Neural progenitor cell (in vitro differentiated cells): ENCODE measurements around the gene LEFTY1. TPM values are rescaled to one million over a fixed set of nuclear protein-coding genes. Genes with fewer than 3 reads are reported as not detected.
"Not testable (repeated sequence)": the region's sequence is repeated elsewhere in the genome, so short reads cannot be mapped to it uniquely, and the experiment has no call there.

Experiments
- DNase-seq: peaks from one replicate; pipeline ENCODE4 v3.0.0-alpha.2; 2016; ENCODE audit warnings: low spot score
- H2AFZ ChIP-seq: fragments of 200-600 bp; sonication (generic); replicated peaks from 2 replicates; pipeline ENCODE4 v1.6.1; 2016; ENCODE audit warnings: antibody characterized with exemption
- H3F3A ChIP-seq: fragments of 200-600 bp; sonication (generic); 2 replicates; pipeline ENCODE4 v1.6.1; 2016; ENCODE audit warnings: antibody characterized with exemption, low read depth
- H3K27ac ChIP-seq: fragments of 200-600 bp; sonication (generic); 2 replicates; pipeline ENCODE4 v1.5.1; 2016; ENCODE audit warnings: mild to moderate bottlenecking
- H3K27me3 ChIP-seq: fragments of 200-600 bp; sonication (generic); 2 replicates; pipeline ENCODE4 v1.6.1; 2016; ENCODE audit warnings: mild to moderate bottlenecking, moderate library complexity
- H3K36me3 ChIP-seq: fragments of 200-600 bp; sonication (generic); 2 replicates; pipeline ENCODE4 v1.5.1; 2016
- H3K4me1 ChIP-seq: fragments of 200-600 bp; sonication (generic); 2 replicates; pipeline ENCODE4 v1.6.1; 2016; ENCODE audit warnings: mixed run types
- H3K4me2 ChIP-seq: fragments of 200-600 bp; sonication (generic); 2 replicates; pipeline ENCODE4 v1.6.1; 2016
- H3K4me3 ChIP-seq: fragments of 200-600 bp; sonication (generic); 2 replicates; pipeline ENCODE4 v1.5.1; 2016
- H3K79me2 ChIP-seq: fragments of 200-600 bp; sonication (generic); 2 replicates; pipeline ENCODE4 v1.6.1; 2016; ENCODE audit warnings: low read depth
- H3K9ac ChIP-seq: fragments of 200-600 bp; sonication (generic); 2 replicates; pipeline ENCODE4 v1.6.1; 2016
- H3K9me3 ChIP-seq: fragments of 200-600 bp; sonication (generic); 2 replicates; pipeline ENCODE4 v1.5.1; 2016; ENCODE audit warnings: low read depth
- H4K20me1 ChIP-seq: fragments of 200-600 bp; sonication (generic); 2 replicates; pipeline ENCODE4 v1.6.1; 2016; ENCODE audit warnings: low read depth
- H3K27ac Mint-ChIP-seq: 3 replicates; pipeline ENCODE4 v1.8.0; 2021; ENCODE audit warnings: mixed read lengths
- H3K27me3 Mint-ChIP-seq: 2 replicates; pipeline ENCODE4 v1.8.0; 2022; ENCODE audit warnings: low read depth, mild to moderate bottlenecking, inconsistent platforms, moderate library complexity, mixed read lengths; ENCODE audit not compliant: insufficient read depth
- H3K36me3 Mint-ChIP-seq: 3 replicates; pipeline ENCODE4 v1.8.0; 2021; ENCODE audit warnings: mixed read lengths
- H3K4me1 Mint-ChIP-seq: 3 replicates; pipeline ENCODE4 v1.8.0; 2021; ENCODE audit warnings: mixed read lengths
- H3K4me3 Mint-ChIP-seq: 3 replicates; pipeline ENCODE4 v1.8.0; 2021; ENCODE audit warnings: mild to moderate bottlenecking, moderate library complexity, mixed read lengths
- H3K9me3 Mint-ChIP-seq: 3 replicates; pipeline ENCODE4 v1.8.0; 2020; ENCODE audit warnings: mixed read lengths
- EZH2 ChIP-seq: fragments of 200-600 bp; sonication (generic); IDR thresholded peaks from 2 replicates; pipeline ENCODE4 v1.6.1; 2017; ENCODE audit warnings: antibody characterized with exemption, mild to moderate bottlenecking, moderate library complexity
- EZH2phosphoT487 ChIP-seq: fragments of 200-600 bp; sonication (generic); IDR thresholded peaks from 2 replicates; pipeline ENCODE4 v1.6.1; 2017; ENCODE audit warnings: antibody characterized with exemption
- microRNA-seq: library from miRNA; unstranded; fragments of <30 nt; microRNA quantifications from one replicate; pipeline ENCODE4, GENCODE V29; 2016
- small RNA-seq: library from RNA; depleted of rRNA; stranded (forward); fragments of <200 nt; gene quantifications from one replicate; pipeline ENCODE3, GENCODE V24; 2015
- total RNA-seq: library from RNA; depleted of rRNA; stranded (reverse); fragments of >200 nt; gene quantifications from 2 replicates; pipeline ENCODE4 v1.2.3, GENCODE V29; 2015; ENCODE audit warnings: low replicate concordance
- TF ChIP-seq, protein P1 (sequence below): fragments of 200-600 bp; sonication (generic); IDR thresholded peaks from 2 replicates; pipeline ENCODE4 v1.5.1; 2017; ENCODE audit warnings: antibody characterized with exemption, mild to moderate bottlenecking

LEFTY1 gene
- total RNA-seq, 1 donor from 2014 or later = not detected

DNA sequence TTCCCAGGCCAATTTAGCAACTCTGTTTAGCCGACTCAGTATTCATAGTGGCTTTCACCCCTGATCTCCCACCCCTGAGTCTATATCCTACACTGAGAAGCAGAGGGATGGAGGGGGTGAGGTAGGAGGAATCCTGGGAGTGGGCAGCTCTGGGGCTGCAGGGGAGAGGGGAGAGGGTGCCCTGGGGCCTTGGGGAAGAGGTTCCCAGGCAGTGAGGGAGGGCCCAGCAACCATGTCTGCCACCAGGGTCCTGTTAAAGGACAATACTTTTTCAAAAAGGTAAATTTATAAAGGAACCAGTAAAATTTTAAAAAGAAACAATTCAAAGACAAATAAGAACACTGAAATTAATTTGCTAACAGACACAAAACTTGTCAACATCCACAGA is 48.7 kb downstream of the LEFTY1 start:
- no peaks in the 10 kb centered on the region for H3K36me3 ChIP-seq
- no peaks in the 10 kb centered on the region for H3K4me1 ChIP-seq
- H3K36me3 Mint-ChIP-seq = peaks cover 11% of the 10 kb centered on the region
- no peaks in the 10 kb centered on the region for H3F3A ChIP-seq
- no peak overlapping the region for H3K4me3 ChIP-seq
- no peaks in the 10 kb centered on the region for H4K20me1 ChIP-seq
- no peak overlapping the region for H3K4me3 Mint-ChIP-seq
- DNase-seq = no peak
- peaks cover 4% of the 10 kb centered on the region for H3K4me1 Mint-ChIP-seq
- H3K27me3 ChIP-seq = no peaks in the 10 kb centered on the region
- TF ChIP-seq, protein P1, sequence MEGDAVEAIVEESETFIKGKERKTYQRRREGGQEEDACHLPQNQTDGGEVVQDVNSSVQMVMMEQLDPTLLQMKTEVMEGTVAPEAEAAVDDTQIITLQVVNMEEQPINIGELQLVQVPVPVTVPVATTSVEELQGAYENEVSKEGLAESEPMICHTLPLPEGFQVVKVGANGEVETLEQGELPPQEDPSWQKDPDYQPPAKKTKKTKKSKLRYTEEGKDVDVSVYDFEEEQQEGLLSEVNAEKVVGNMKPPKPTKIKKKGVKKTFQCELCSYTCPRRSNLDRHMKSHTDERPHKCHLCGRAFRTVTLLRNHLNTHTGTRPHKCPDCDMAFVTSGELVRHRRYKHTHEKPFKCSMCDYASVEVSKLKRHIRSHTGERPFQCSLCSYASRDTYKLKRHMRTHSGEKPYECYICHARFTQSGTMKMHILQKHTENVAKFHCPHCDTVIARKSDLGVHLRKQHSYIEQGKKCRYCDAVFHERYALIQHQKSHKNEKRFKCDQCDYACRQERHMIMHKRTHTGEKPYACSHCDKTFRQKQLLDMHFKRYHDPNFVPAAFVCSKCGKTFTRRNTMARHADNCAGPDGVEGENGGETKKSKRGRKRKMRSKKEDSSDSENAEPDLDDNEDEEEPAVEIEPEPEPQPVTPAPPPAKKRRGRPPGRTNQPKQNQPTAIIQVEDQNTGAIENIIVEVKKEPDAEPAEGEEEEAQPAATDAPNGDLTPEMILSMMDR = no peak
- TF ChIP-seq EZH2 (no peak), EZH2phosphoT487 (no peak)
- H3K4me2 ChIP-seq = no peak overlapping the region
- no peaks in the 10 kb centered on the region for H3K79me2 ChIP-seq
- H3K27ac Mint-ChIP-seq = no peak overlapping the region
- no peak overlapping the region for H3K27ac ChIP-seq
- H3K9me3 ChIP-seq = no peaks in the 10 kb centered on the region
- H2AFZ ChIP-seq = no peak overlapping the region
- no peaks in the 10 kb centered on the region for H3K9me3 Mint-ChIP-seq
- H3K9ac ChIP-seq = no peak overlapping the region
- peaks cover 2% of the 10 kb centered on the region for H3K27me3 Mint-ChIP-seq

DNA sequence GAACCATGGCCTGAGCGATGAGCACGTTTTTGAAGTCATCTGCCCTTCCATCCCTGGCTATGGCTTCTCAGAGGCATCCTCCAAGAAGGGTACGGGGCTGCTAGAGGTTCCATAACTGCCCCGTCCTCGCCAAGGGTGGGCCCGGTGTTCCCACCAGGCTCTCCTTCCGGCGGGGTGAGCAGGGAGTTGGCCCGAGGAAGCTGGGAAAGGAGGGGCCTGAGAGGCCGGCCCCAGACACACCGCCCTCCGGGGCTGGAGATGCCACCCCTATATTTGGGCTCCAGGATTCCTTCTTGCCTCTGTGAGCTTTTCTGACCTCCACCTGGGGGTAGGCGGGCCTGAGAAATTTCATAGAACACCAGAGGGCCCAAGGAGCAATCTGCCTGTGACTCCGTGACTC is 50.2 kb downstream of the LEFTY1 start:
- Mint-ChIP-seq H3K9me3 (no peaks in the 10 kb centered on the region), H3K4me1 (peaks cover 4% of the 10 kb centered on the region), H3K27me3 (peaks cover 2% of the 10 kb centered on the region), H3K4me3 (no peak overlapping the region), H3K27ac (no peak overlapping the region), H3K36me3 (peaks cover 9% of the 10 kb centered on the region)
- no peak for DNase-seq
- no peak overlapping the region for H3K9ac ChIP-seq
- no peaks in the 10 kb centered on the region for H3F3A ChIP-seq
- TF ChIP-seq EZH2 (no peak), EZH2phosphoT487 (no peak)
- TF ChIP-seq, protein P1 = no peak
- no peaks in the 10 kb centered on the region for H4K20me1 ChIP-seq
- H3K4me2 ChIP-seq = no peak overlapping the region
- H3K4me3 ChIP-seq = no peak overlapping the region
- no peaks in the 10 kb centered on the region for H3K27me3 ChIP-seq
- H3K79me2 ChIP-seq = no peaks in the 10 kb centered on the region
- H3K9me3 ChIP-seq = no peaks in the 10 kb centered on the region
- H3K36me3 ChIP-seq = no peaks in the 10 kb centered on the region
- no peak overlapping the region for H3K27ac ChIP-seq
- H2AFZ ChIP-seq = no peak overlapping the region
- H3K4me1 ChIP-seq = no peaks in the 10 kb centered on the region

DNA sequence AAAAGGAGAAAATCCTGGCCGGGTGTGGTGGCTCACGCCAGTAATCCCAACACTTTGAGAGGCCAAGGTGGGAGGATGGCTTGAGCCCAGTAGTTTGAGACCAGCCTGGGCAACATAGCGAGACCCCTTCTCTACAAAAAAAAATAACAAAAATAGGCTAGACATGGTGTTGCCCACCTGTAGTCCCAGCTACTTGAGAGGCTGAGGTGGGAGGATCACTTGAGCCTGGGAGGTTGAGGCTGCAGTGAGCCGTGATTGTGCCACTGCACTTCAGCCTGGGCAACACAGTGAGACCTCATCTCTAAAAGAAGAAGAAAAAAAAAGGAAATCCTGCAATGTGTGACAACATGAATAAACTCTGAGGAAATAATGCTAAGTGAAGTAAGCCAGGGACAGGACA is 52.6 kb downstream of the LEFTY1 start:
- not testable (repeated sequence) for H3K27ac Mint-ChIP-seq

More for the DNA sequence above, 52.6 kb downstream of the LEFTY1 start:
- not testable (repeated sequence) for H3K9me3 ChIP-seq, H3K4me1 Mint-ChIP-seq, H3K4me3 ChIP-seq, H3K9ac ChIP-seq, H3K27me3 Mint-ChIP-seq, H4K20me1 ChIP-seq, H3K27ac ChIP-seq, H3K36me3 ChIP-seq, H2AFZ ChIP-seq, H3K4me1 ChIP-seq, H3K9me3 Mint-ChIP-seq, H3K27me3 ChIP-seq, H3K79me2 ChIP-seq, H3K4me3 Mint-ChIP-seq, H3F3A ChIP-seq, H3K4me2 ChIP-seq, DNase-seq
- H3K36me3 Mint-ChIP-seq = peaks cover 15% of the 10 kb centered on the region

Small RNA genes lying within 50 kb of the gene (microRNA-seq; reads per million reads assigned to microRNA genes)
- 0.54 reads per million for gene MIR6741

Small RNA genes lying within 50 kb of the gene (small RNA-seq; reads per million reads assigned to genes)
- gene AL117348.1 = not detected

Other genes with a start within 250 kb of the LEFTY1 start
- 230 and 346 TPM in 2 replicates for gene ENAH, start 236.0 kb downstream of the LEFTY1 start, total RNA-seq
- 751 and 1,104 TPM in 2 replicates for gene SRP9, start 111.3 kb downstream of the LEFTY1 start, total RNA-seq
- 4.3 and 5.7 TPM in 2 replicates for gene EPHX1, start 79.0 kb downstream of the LEFTY1 start, total RNA-seq
- gene TMEM63A, start 6.8 kb downstream of the LEFTY1 start, total RNA-seq = 5.1 and 12.3 TPM in 2 replicates
- gene PYCR2, start 35.1 kb upstream of the LEFTY1 start, total RNA-seq = 23.8 and 54.7 TPM in 2 replicates
- gene LEFTY2, start 52.1 kb upstream of the LEFTY1 start, total RNA-seq = not detected in 2 replicates
- gene SDE2, start 110.2 kb upstream of the LEFTY1 start, total RNA-seq = 18.8 and 29.2 TPM in 2 replicates
- 1,442 and 1,689 TPM in 2 replicates for gene H3-3A, start 173.6 kb upstream of the LEFTY1 start, total RNA-seq